Mesothelial cell of epicardium (in vitro differentiated cells): ENCODE measurements around the gene DSG2. TPM values are rescaled to one million over a fixed set of nuclear protein-coding genes. Genes with fewer than 3 reads are reported as not detected.
A peak's percentile ranks its signal among the peaks of the same experiment; 100 is the strongest.

Experiments used
- DNase-seq, 2 experiments: peaks; one replicate each; pipeline ENCODE4 v3.0.0; 2021; ENCODE audit warnings: low spot score in 2 of 2; ENCODE audit not compliant: unreplicated experiment in 2 of 2
- H3K27ac Mint-ChIP-seq: 2 replicates; pipeline ENCODE4 v1.8.0; 2021; ENCODE audit warnings: mixed read lengths
- H3K27me3 Mint-ChIP-seq: 2 replicates; pipeline ENCODE4 v1.8.0; 2021; ENCODE audit warnings: low read depth, mixed read lengths
- H3K36me3 Mint-ChIP-seq: 2 replicates; pipeline ENCODE4 v1.8.0; 2021; ENCODE audit warnings: mixed read lengths
- H3K4me1 Mint-ChIP-seq: 2 replicates; pipeline ENCODE4 v1.8.0; 2021; ENCODE audit warnings: mixed read lengths
- H3K4me3 Mint-ChIP-seq: 2 replicates; pipeline ENCODE4 v1.8.0; 2021; ENCODE audit warnings: mild to moderate bottlenecking, moderate library complexity, mixed read lengths
- H3K9me3 Mint-ChIP-seq: 2 replicates; pipeline ENCODE4 v1.8.0; 2021; ENCODE audit warnings: mixed read lengths
- CTCF ChIP-seq: fragments of 200-600 bp; sonication (generic); IDR thresholded peaks from one replicate; pipeline ENCODE4 v1.5.0; 2021; ENCODE audit warnings: antibody characterized with exemption; ENCODE audit not compliant: unreplicated experiment
- total RNA-seq: library from RNA; stranded (reverse); gene quantifications from 3 replicates; pipeline ENCODE4 v1.2.1, GENCODE V29; 2021

The DSG2 gene
- total RNA-seq, 1 donor from 2014 or later, result 98.0 TPM

GRCh38 chr18:31478688-31479087 lies 19.3 kb upstream of the DSG2 start:
- H3K36me3 Mint-ChIP-seq, result no peaks in the 10 kb centered on the region
- peaks cover 25% of the 10 kb centered on the region for H3K4me1 Mint-ChIP-seq
- H3K9me3 Mint-ChIP-seq, result no peaks in the 10 kb centered on the region
- H3K27me3 Mint-ChIP-seq, result no peaks in the 10 kb centered on the region
- no peak for DNase-seq
- no peak overlapping the region for H3K27ac Mint-ChIP-seq
- no peak for TF ChIP-seq CTCF
- no peak overlapping the region for H3K4me3 Mint-ChIP-seq

- Mint-ChIP-seq H3K36me3 (no peaks in the 10 kb centered on the region), H3K9me3 (no peaks in the 10 kb centered on the region), H3K4me3 (no peak overlapping the region), H3K27me3 (no peaks in the 10 kb centered on the region), H3K27ac (peak overlapping the region; percentile 47), H3K4me1 (peaks cover 51% of the 10 kb centered on the region)
- DNase-seq, result no peak
- TF ChIP-seq CTCF, result no peak
Measured at GRCh38 chr18:31482051-31482450, 15.9 kb upstream of the DSG2 start.

- Mint-ChIP-seq H3K4me3 (no peak overlapping the region), H3K27me3 (no peaks in the 10 kb centered on the region), H3K27ac (no peak overlapping the region), H3K36me3 (no peaks in the 10 kb centered on the region), H3K9me3 (no peaks in the 10 kb centered on the region), H3K4me1 (peaks cover 64% of the 10 kb centered on the region)
- no peak for DNase-seq
- no peak for TF ChIP-seq CTCF
Measured at GRCh38 chr18:31483396-31483795, 14.6 kb upstream of the DSG2 start.

DNA sequence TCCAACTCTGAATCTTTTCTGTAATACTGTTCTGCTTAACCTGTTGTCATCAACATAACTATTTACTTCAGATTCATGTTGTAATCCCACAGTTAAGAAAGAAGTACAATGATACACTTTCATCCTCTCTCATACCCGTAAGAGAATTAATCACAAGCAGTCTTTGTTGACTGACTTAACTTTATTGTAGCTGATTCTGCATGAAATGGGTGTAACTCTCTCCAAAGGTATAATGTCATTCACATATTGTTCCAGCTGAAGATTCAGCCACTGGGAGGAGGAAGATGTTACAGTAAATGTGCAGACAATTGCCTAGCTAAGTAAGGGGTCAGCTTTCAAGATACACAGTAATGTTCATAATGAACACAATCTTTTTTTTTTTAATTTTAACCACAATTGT lies 13.5 kb upstream of the DSG2 start:
- Mint-ChIP-seq H3K9me3 (peaks cover 3% of the 10 kb centered on the region), H3K27me3 (no peaks in the 10 kb centered on the region), H3K36me3 (peaks cover 1% of the 10 kb centered on the region), H3K27ac (no peak overlapping the region), H3K4me3 (no peak overlapping the region), H3K4me1 (peaks cover 70% of the 10 kb centered on the region)
- DNase-seq, result no peak
- TF ChIP-seq CTCF, result no peak

DNA sequence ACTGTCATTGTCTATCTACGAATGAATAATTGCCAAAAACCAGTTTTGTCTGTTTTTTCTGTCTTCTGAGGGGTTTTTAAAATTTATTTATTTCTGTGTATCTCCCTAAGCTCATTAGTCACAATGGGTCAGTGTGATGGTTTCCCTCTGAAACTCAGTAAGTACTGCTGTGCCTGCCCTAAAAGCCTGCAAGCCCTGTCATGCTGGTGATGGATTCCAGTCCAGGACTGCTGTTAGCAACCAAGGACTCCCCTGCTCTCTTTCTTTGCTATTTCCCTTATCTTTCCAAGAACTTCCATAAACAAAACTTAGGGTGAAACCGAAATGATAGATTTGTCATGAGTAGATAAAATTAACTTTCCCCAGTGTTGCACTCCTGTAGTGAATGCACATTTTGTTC lies 11.8 kb upstream of the DSG2 start:
- peaks cover 63% of the 10 kb centered on the region for H3K4me1 Mint-ChIP-seq
- peaks cover 3% of the 10 kb centered on the region for H3K36me3 Mint-ChIP-seq
- DNase-seq, result peak; percentile 39 to 53
- no peak for TF ChIP-seq CTCF
- peaks cover 6% of the 10 kb centered on the region for H3K9me3 Mint-ChIP-seq
- peak overlapping the region; percentile 26 for H3K4me3 Mint-ChIP-seq
- peak overlapping the region; percentile 86 for H3K27ac Mint-ChIP-seq
- H3K27me3 Mint-ChIP-seq, result no peaks in the 10 kb centered on the region
